ENCODE measurements around the gene TMEM63B. TPM values are rescaled to one million over a fixed set of nuclear protein-coding genes. Genes with fewer than 3 reads are reported as not detected.
"Not testable (repeated sequence)": the region's sequence is repeated elsewhere in the genome, so short reads cannot be mapped to it uniquely, and the experiment has no call there.

Gene TMEM63B
- total RNA-seq, 1 donor from 2014 or later, result 41.3 TPM

GRCh38 chr6:44172731-44173500 lies 45.6 kb downstream of the TMEM63B start:
- peak; percentile 59 for DNase-seq

- DNase-seq, result no peak
Observed at GRCh38 chr6:44176130-44176761, 48.9 kb downstream of the TMEM63B start.

GRCh38 chr6:44176762-44177509 lies 49.6 kb downstream of the TMEM63B start:
- DNase-seq, result no peak

GRCh38 chr6:44177691-44178423 lies 50.5 kb downstream of the TMEM63B start:
- no peak for DNase-seq

GRCh38 chr6:44178424-44179071 lies 51.2 kb downstream of the TMEM63B start:
- no peak for DNase-seq

GRCh38 chr6:44179072-44179536 lies 51.8 kb downstream of the TMEM63B start:
- DNase-seq, result no peak

- no peak for DNase-seq
Observed at GRCh38 chr6:44179648-44180047, 52.3 kb downstream of the TMEM63B start.

- no peak for DNase-seq
Observed at GRCh38 chr6:44180406-44180805, 53.1 kb downstream of the TMEM63B start.

GRCh38 chr6:44180886-44181285 lies 53.5 kb downstream of the TMEM63B start:
- no peak for DNase-seq

GRCh38 chr6:44181784-44182183 lies 54.4 kb downstream of the TMEM63B start:
- not testable (repeated sequence) for DNase-seq

GRCh38 chr6:44182911-44183390 lies 55.6 kb downstream of the TMEM63B start:
- no peak for DNase-seq

GRCh38 chr6:44183783-44184182 lies 56.4 kb downstream of the TMEM63B start:
- no peak for DNase-seq

GRCh38 chr6:44185356-44185755 lies 58.0 kb downstream of the TMEM63B start:
- not testable (repeated sequence) for DNase-seq

GRCh38 chr6:44185953-44186634 lies 58.7 kb downstream of the TMEM63B start:
- DNase-seq, result no peak

GRCh38 chr6:44186635-44187025 lies 59.3 kb downstream of the TMEM63B start:
- DNase-seq, result no peak

GRCh38 chr6:44188819-44189218 lies 61.5 kb downstream of the TMEM63B start:
- DNase-seq, result no peak

- DNase-seq, result no peak
Observed at GRCh38 chr6:44189257-44189656, 61.9 kb downstream of the TMEM63B start.

GRCh38 chr6:44190715-44191114 lies 63.4 kb downstream of the TMEM63B start:
- no peak for DNase-seq

- DNase-seq, result no peak
Observed at GRCh38 chr6:44192428-44193041, 65.2 kb downstream of the TMEM63B start.

GRCh38 chr6:44193307-44193910 lies 66.1 kb downstream of the TMEM63B start:
- DNase-seq, result no peak
